ENCODE measurements around the gene NOVA2.

DNA sequence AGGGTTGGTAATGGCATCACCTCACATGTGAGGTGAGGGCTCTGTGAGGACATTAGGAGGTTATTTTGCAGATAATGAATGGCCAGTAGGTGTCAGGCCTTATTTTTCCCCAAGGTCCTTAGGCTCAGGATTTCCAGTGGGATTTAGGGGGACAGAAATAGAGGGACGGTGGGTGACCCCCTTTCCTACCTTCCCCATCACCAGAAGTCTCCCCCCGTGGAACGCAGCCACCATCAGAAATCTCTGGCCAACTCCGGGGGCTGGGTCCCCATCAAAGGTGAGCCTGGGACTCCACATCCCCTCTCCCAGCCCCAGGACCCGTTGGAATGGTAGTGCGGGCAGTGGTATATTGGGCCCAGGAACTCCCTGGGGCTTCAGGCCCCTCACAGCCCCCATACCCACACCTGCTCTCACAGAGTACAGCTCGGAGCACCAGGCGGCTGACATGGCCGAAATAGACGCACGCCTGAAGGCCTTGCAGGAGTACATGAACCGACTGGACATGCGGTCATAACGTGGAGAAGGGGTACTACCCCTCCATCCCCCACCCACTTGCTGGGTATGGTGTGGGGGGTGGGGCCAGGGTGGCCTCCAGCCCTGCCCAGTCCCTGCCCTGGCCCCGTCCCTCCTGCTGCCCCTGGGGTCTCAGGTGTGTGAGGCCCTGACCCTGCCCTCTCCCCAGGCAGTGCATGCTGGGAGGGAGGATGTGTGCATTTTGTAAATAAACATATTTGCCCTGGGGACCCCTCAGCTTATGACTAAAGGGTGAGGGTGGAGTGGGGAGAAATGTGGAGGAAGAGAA, 44.4 kb upstream of the NOVA2 start:
- TF ChIP-seq, protein P1, sequence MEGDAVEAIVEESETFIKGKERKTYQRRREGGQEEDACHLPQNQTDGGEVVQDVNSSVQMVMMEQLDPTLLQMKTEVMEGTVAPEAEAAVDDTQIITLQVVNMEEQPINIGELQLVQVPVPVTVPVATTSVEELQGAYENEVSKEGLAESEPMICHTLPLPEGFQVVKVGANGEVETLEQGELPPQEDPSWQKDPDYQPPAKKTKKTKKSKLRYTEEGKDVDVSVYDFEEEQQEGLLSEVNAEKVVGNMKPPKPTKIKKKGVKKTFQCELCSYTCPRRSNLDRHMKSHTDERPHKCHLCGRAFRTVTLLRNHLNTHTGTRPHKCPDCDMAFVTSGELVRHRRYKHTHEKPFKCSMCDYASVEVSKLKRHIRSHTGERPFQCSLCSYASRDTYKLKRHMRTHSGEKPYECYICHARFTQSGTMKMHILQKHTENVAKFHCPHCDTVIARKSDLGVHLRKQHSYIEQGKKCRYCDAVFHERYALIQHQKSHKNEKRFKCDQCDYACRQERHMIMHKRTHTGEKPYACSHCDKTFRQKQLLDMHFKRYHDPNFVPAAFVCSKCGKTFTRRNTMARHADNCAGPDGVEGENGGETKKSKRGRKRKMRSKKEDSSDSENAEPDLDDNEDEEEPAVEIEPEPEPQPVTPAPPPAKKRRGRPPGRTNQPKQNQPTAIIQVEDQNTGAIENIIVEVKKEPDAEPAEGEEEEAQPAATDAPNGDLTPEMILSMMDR (conservative IDR thresholded peaks at IDR 0.05; ENCODE audit: low read depth, low read length), result no peak
- TF ChIP-seq EZH2 (IDR thresholded peaks at IDR 0.05; ENCODE audit: borderline replicate concordance, low read depth, low read length, poor library complexity, severe bottlenecking), result no peak

Data from A673 (cell line).